Duodenal mucosa (tissue), 2 donors: ENCODE data around the gene SAMHD1.
"Not testable (repeated sequence)": the region's sequence is repeated elsewhere in the genome, so short reads cannot be mapped to it uniquely, and the experiment has no call there.

Source experiments
- H3K27ac ChIP-seq: one replicate; pipeline ENCODE4 v1.7.0; 2013; ENCODE audit warnings: low read depth, low read length
- H3K27me3 ChIP-seq, 2 donors: one replicate each; pipeline ENCODE4 v1.7.0; 2013; ENCODE audit warnings: low read length in 2 of 2, control low read depth in 1 of 2; ENCODE audit not compliant: insufficient read depth in 2 of 2, control insufficient read depth in 1 of 2
- H3K36me3 ChIP-seq, 2 donors: one replicate each; pipeline ENCODE4 v1.7.0; 2013; ENCODE audit warnings: low read length in 2 of 2, control low read depth in 1 of 2; ENCODE audit not compliant: insufficient read depth in 2 of 2, control insufficient read depth in 1 of 2
- H3K4me1 ChIP-seq, 2 donors: one replicate each; pipeline ENCODE4 v1.7.0; 2013; ENCODE audit warnings: low read length in 2 of 2, control low read depth in 1 of 2; ENCODE audit not compliant: insufficient read depth in 2 of 2, control insufficient read depth in 1 of 2
- H3K4me3 ChIP-seq, 2 donors: one replicate each; pipeline ENCODE4 v1.7.0; 2013; ENCODE audit warnings: low read length in 2 of 2, low read depth in 1 of 2
- H3K9ac ChIP-seq, 2 donors: one replicate each; pipeline ENCODE4 v1.7.0; 2013; ENCODE audit warnings: low read length in 2 of 2, low read depth in 1 of 2
- H3K9me3 ChIP-seq, 2 donors: one replicate each; pipeline ENCODE4 v1.7.0; 2013; ENCODE audit warnings: low read length in 2 of 2, control low read depth in 1 of 2; ENCODE audit not compliant: control insufficient read depth in 1 of 2

SAMHD1 gene

GRCh38 chr20:36932476-36933426 is 18.8 kb downstream of the SAMHD1 start:
- no peak overlapping the region for H3K27ac ChIP-seq

DNA sequence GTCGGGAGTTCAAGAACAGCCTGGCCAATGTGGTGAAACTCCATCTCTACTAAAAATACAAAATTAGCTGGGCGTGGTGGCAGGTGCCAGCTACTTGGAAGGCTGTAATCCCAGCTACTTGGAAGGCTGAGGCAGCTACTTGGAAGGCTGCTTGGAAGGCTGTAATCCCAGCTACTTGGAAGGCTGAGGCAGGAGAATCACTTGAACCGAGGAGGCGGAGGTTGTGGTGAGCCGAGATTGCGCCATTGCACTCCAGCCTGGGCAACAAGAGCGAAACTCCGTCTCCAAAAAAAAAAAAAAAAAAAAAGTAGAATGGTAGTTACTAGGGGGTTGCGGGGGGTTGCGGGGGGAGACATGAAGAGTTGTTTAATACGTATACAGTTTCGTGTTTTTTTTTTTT is 19.4 kb downstream of the SAMHD1 start:
- not testable (repeated sequence) for H3K4me3 ChIP-seq, H3K27ac ChIP-seq

More at GRCh38 chr20:36932476-36933426, 18.8 kb downstream of the SAMHD1 start:
- Histone ChIP-seq H3K36me3 (peaks cover 9 to 47% of the 10 kb centered on the region in 2 donors), H3K4me3 (no peak overlapping the region), H3K4me1 (peaks cover 0 to 4% of the 10 kb centered on the region in 2 donors), H3K9me3 (no peaks in the 10 kb centered on the region), H3K9ac (no peak overlapping the region), H3K27me3 (no peaks in the 10 kb centered on the region)

DNA sequence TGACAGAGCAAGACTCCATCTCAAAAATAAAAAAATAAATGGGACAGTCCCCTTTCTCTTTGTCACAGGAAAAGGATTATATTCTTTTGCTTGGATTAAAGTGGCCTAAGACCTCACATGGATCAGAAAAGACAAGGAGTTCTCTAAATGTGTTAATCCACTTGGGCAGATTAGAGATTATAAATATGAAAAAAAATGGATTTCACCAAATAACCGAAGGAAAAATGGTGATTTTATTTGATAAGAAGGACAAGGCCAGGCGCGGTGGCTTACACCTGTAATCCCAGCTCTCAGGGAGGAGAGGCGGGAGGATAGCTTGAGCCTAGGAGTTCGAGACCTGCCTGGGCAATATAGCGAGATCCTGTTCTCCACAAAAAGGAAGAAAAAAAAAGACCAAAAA is 21.8 kb downstream of the SAMHD1 start:
- H3K36me3 ChIP-seq = peaks cover 16 to 51% of the 10 kb centered on the region in 2 donors
- no peaks in the 10 kb centered on the region for H3K27me3 ChIP-seq
- peaks cover 0 to 5% of the 10 kb centered on the region in 2 donors for H3K4me1 ChIP-seq
- no peaks in the 10 kb centered on the region for H3K9me3 ChIP-seq
- no peak overlapping the region for H3K4me3 ChIP-seq
- no peak overlapping the region for H3K9ac ChIP-seq
- no peak overlapping the region for H3K27ac ChIP-seq

More for the DNA sequence above, 19.4 kb downstream of the SAMHD1 start:
- H3K9ac ChIP-seq, H3K4me1 ChIP-seq, H3K27me3 ChIP-seq, H3K9me3 ChIP-seq: not testable (repeated sequence)
- peaks cover 12 to 52% of the 10 kb centered on the region in 2 donors for H3K36me3 ChIP-seq

- H3K4me1 ChIP-seq = peaks cover 0 to 9% of the 10 kb centered on the region in 2 donors
- no peak overlapping the region for H3K4me3 ChIP-seq
- no peaks in the 10 kb centered on the region for H3K9me3 ChIP-seq
- H3K36me3 ChIP-seq = peaks cover 16 to 49% of the 10 kb centered on the region in 2 donors
- no peak overlapping the region for H3K27ac ChIP-seq
- no peak overlapping the region for H3K9ac ChIP-seq
- no peaks in the 10 kb centered on the region for H3K27me3 ChIP-seq
Measured at GRCh38 chr20:36929290-36929689, 22.2 kb downstream of the SAMHD1 start.

DNA sequence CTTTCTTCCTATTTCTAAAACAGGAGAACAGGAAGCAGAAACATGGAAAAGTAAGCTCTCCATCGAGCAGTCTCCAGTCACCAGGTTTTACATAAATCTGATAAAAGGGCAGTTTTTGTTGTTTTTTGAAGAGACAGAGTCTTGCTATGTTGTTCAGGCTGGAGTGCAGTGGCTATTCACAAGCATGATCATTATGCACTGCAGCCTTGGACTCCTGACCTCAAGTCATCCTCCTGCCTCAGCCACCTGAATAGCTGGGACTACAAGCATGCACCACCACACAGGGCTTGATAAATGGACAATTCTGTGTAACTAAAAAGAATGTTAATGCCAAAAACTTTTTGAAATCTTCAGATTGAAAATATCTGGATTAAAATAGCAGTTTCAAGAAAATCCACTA is 23.8 kb downstream of the SAMHD1 start:
- no peak overlapping the region for H3K27ac ChIP-seq
- peaks cover 0 to 10% of the 10 kb centered on the region in 2 donors for H3K4me1 ChIP-seq
- no peak overlapping the region for H3K4me3 ChIP-seq
- H3K9me3 ChIP-seq = no peaks in the 10 kb centered on the region
- H3K36me3 ChIP-seq = peaks cover 16 to 40% of the 10 kb centered on the region in 2 donors
- H3K27me3 ChIP-seq = no peaks in the 10 kb centered on the region
- H3K9ac ChIP-seq = no peak overlapping the region

GRCh38 chr20:36926653-36927200 is 24.8 kb downstream of the SAMHD1 start:
- Histone ChIP-seq H3K27me3 (no peaks in the 10 kb centered on the region), H3K4me3 (no peak overlapping the region), H3K27ac (no peak overlapping the region), H3K4me1 (peaks cover 0 to 10% of the 10 kb centered on the region in 2 donors), H3K9ac (no peak overlapping the region), H3K9me3 (no peaks in the 10 kb centered on the region), H3K36me3 (peaks cover 16 to 49% of the 10 kb centered on the region in 2 donors)

- Histone ChIP-seq H3K9me3 (no peaks in the 10 kb centered on the region), H3K36me3 (peaks cover 16 to 48% of the 10 kb centered on the region in 2 donors)
Measured at GRCh38 chr20:36925234-36925633, 26.3 kb downstream of the SAMHD1 start.

GRCh38 chr20:36924167-36925045 is 27.1 kb downstream of the SAMHD1 start:
- H3K36me3 ChIP-seq = peaks cover 13 to 43% of the 10 kb centered on the region in 2 donors
- H3K4me1 ChIP-seq = peaks cover 0 to 7% of the 10 kb centered on the region in 2 donors
- no peaks in the 10 kb centered on the region for H3K27me3 ChIP-seq
- no peaks in the 10 kb centered on the region for H3K9me3 ChIP-seq
- H3K27ac ChIP-seq = no peak overlapping the region
- H3K4me3 ChIP-seq = no peak overlapping the region
- no peak overlapping the region for H3K9ac ChIP-seq

More at GRCh38 chr20:36925234-36925633, 26.3 kb downstream of the SAMHD1 start:
- Histone ChIP-seq H3K4me1 (peaks cover 0 to 7% of the 10 kb centered on the region in 2 donors), H3K27ac (no peak overlapping the region), H3K4me3 (no peak overlapping the region), H3K9ac (no peak overlapping the region), H3K27me3 (no peaks in the 10 kb centered on the region)

DNA sequence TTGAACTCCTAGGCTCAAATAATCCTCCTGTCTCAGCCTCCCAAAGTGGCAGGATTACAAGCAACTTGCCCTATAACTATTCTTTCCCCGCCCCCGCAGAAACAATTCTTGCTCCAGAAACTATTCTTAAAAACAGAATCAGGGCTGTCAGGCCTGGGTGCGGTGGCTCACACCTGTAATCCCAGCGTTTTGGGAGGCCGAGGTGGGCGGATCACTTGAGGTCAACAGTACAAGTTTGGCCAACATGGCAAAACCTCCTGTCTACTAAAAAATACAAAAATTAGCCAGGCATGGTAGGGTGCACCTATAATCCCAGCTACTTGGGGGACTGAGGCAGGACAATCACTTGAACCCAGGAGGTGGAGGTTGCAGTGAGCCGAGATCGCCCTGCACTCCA is 31.2 kb downstream of the SAMHD1 start:
- Histone ChIP-seq H3K27ac (no peak overlapping the region), H3K4me1 (peaks cover 0 to 7% of the 10 kb centered on the region in 2 donors), H3K9ac (no peak overlapping the region), H3K27me3 (no peaks in the 10 kb centered on the region), H3K9me3 (no peaks in the 10 kb centered on the region), H3K36me3 (peaks cover 0 to 42% of the 10 kb centered on the region in 2 donors), H3K4me3 (no peak overlapping the region)
